Kidney epithelial cell (primary cell): ENCODE results near the gene LAMTOR5. TPM values are rescaled to one million over a fixed set of nuclear protein-coding genes. Genes with fewer than 3 reads are reported as not detected.

ENCODE experiments used
- DNase-seq: peaks from one replicate; pipeline ENCODE4 v3.0.0-alpha.2; 2010; ENCODE audit warnings: low read depth
- H3K27me3 ChIP-seq: 2 replicates; pipeline ENCODE4 v1.6.0; 2011; ENCODE audit warnings: low read length; ENCODE audit not compliant: control insufficient read depth, insufficient read depth
- H3K36me3 ChIP-seq: 2 replicates; pipeline ENCODE4 v1.5.1; 2011; ENCODE audit warnings: low read length; ENCODE audit not compliant: control insufficient read depth, insufficient read depth
- H3K4me3 ChIP-seq: 2 replicates; pipeline ENCODE4 v1.5.1; 2011; ENCODE audit warnings: low read depth, mild to moderate bottlenecking, control low read depth, low read length
- CTCF ChIP-seq: IDR thresholded peaks from 2 replicates; pipeline ENCODE4 v1.5.1; 2011; ENCODE audit warnings: mild to moderate bottlenecking, moderate library complexity, low read length, control low read depth, inconsistent platforms; ENCODE audit not compliant: insufficient read depth, poor library complexity, severe bottlenecking
- total RNA-seq: library from RNA; depleted of rRNA; stranded (reverse); fragments of >200 nt; gene quantifications from 2 replicates; pipeline ENCODE4 v1.2.3, GENCODE V29; 2015

Gene LAMTOR5
- total RNA-seq, 1 donor from 2014 or later = 198 TPM

- no peak for TF ChIP-seq CTCF
- no peak for DNase-seq
- no peak overlapping the region for H3K4me3 ChIP-seq
- H3K36me3 ChIP-seq = no peaks in the 10 kb centered on the region
- peaks cover 37% of the 10 kb centered on the region for H3K27me3 ChIP-seq
Observed at GRCh38 chr1:110452330-110452729, 44.8 kb upstream of the LAMTOR5 start.

GRCh38 chr1:110450929-110451328 lies 43.4 kb upstream of the LAMTOR5 start, which contains the start of gene PROK1:
Gene PROK1, plus strand, starts transcription at chr1:110451149. Its CDS starts 68 bp downstream, at chr1:110451217.
- H3K36me3 ChIP-seq = no peaks in the 10 kb centered on the region
- TF ChIP-seq CTCF = no peak
- H3K27me3 ChIP-seq = peaks cover 37% of the 10 kb centered on the region
- no peak within 1 kb of the TSS for H3K4me3 ChIP-seq
- DNase-seq = no peak

GRCh38 chr1:110449661-110450651 lies 42.5 kb upstream of the LAMTOR5 start:
- no peaks in the 10 kb centered on the region for H3K36me3 ChIP-seq
- no peak for TF ChIP-seq CTCF
- no peak overlapping the region for H3K4me3 ChIP-seq
- H3K27me3 ChIP-seq = peaks cover 37% of the 10 kb centered on the region
- no peak for DNase-seq

- no peak for DNase-seq
- H3K4me3 ChIP-seq = no peak overlapping the region
- no peak for TF ChIP-seq CTCF
- no peaks in the 10 kb centered on the region for H3K36me3 ChIP-seq
- H3K27me3 ChIP-seq = peaks cover 13% of the 10 kb centered on the region
Observed at GRCh38 chr1:110444561-110444960, 37.1 kb upstream of the LAMTOR5 start.

- H3K36me3 ChIP-seq = no peaks in the 10 kb centered on the region
- no peak overlapping the region for H3K4me3 ChIP-seq
- no peak for DNase-seq
- peaks cover 7% of the 10 kb centered on the region for H3K27me3 ChIP-seq
- TF ChIP-seq CTCF = no peak
Observed at GRCh38 chr1:110443451-110443850, 36.0 kb upstream of the LAMTOR5 start.

- Histone ChIP-seq H3K27me3 (peaks cover 2% of the 10 kb centered on the region), H3K4me3 (no peak overlapping the region), H3K36me3 (no peaks in the 10 kb centered on the region)
- no peak for TF ChIP-seq CTCF
- DNase-seq = no peak
Observed at GRCh38 chr1:110441888-110442287, 34.4 kb upstream of the LAMTOR5 start.
